GM23338 (cell line): Measurements from ENCODE around the gene NAPB. TPM values are rescaled to one million over a fixed set of nuclear protein-coding genes. Genes with fewer than 3 reads are reported as not detected.

Source experiments
- ATAC-seq: fragments of 200-7000 bp; cut with Tn5 transposase; 3 replicates; pipeline ENCODE4 v1.9.1; 2020
- DNase-seq: peaks from one replicate; pipeline ENCODE4 v3.0.0-alpha.2; 2015; ENCODE audit warnings: low spot score
- H2AFZ ChIP-seq: fragments of 200-600 bp; sonication (generic); 2 replicates; pipeline ENCODE4 v1.8.0; 2016; ENCODE audit warnings: antibody characterized with exemption, mild to moderate bottlenecking, moderate library complexity
- H3F3A ChIP-seq: fragments of 200-600 bp; sonication (generic); replicated peaks from 2 replicates; pipeline ENCODE4 v1.8.0; 2017; ENCODE audit warnings: antibody characterized with exemption, mixed run types, low read depth
- H3K27ac ChIP-seq: fragments of 200-600 bp; sonication (generic); 2 replicates; pipeline ENCODE4 v1.6.1; 2016; ENCODE audit warnings: low read depth
- H3K27me3 ChIP-seq: fragments of 200-600 bp; sonication (generic); 2 replicates; pipeline ENCODE4 v1.8.0; 2016; ENCODE audit warnings: mild to moderate bottlenecking, mixed run types, moderate library complexity; ENCODE audit not compliant: insufficient read depth
- H3K36me3 ChIP-seq: fragments of 200-600 bp; sonication (generic); 2 replicates; pipeline ENCODE4 v1.8.0; 2016; ENCODE audit warnings: mild to moderate bottlenecking; ENCODE audit not compliant: insufficient read depth
- H3K4me1 ChIP-seq: fragments of 200-600 bp; sonication (generic); 2 replicates; pipeline ENCODE4 v1.8.0; 2016; ENCODE audit warnings: mild to moderate bottlenecking, moderate library complexity; ENCODE audit not compliant: insufficient read depth
- H3K4me2 ChIP-seq: fragments of 200-600 bp; sonication (generic); 2 replicates; pipeline ENCODE4 v1.7.1; 2017; ENCODE audit warnings: mixed run types
- H3K4me3 ChIP-seq: fragments of 200-600 bp; sonication (generic); 2 replicates; pipeline ENCODE4 v1.6.1; 2016; ENCODE audit warnings: mixed run types
- H3K79me2 ChIP-seq: fragments of 200-600 bp; sonication (generic); replicated peaks from 2 replicates; pipeline ENCODE4 v1.8.0; 2017; ENCODE audit warnings: mild to moderate bottlenecking; ENCODE audit not compliant: insufficient read depth
- H3K9me2 ChIP-seq: fragments of 200-600 bp; sonication (generic); 2 replicates; pipeline ENCODE4 v1.8.0; 2017; ENCODE audit not compliant: insufficient read depth
- H4K20me1 ChIP-seq: fragments of 200-600 bp; sonication (generic); replicated peaks from 2 replicates; pipeline ENCODE4 v1.8.0; 2017; ENCODE audit warnings: mild to moderate bottlenecking; ENCODE audit not compliant: insufficient read depth
- H3K27ac Mint-ChIP-seq: 2 replicates; pipeline ENCODE4 v1.8.0; 2020; ENCODE audit warnings: inconsistent platforms, mild to moderate bottlenecking, moderate library complexity, mixed read lengths
- H3K27me3 Mint-ChIP-seq: 3 replicates; pipeline ENCODE4 v1.8.0; 2022; ENCODE audit warnings: low read depth, mild to moderate bottlenecking, moderate library complexity, mixed read lengths, inconsistent platforms; ENCODE audit not compliant: insufficient read depth, poor library complexity
- H3K36me3 Mint-ChIP-seq: 3 replicates; pipeline ENCODE4 v1.8.0; 2021; ENCODE audit warnings: low read depth, mild to moderate bottlenecking, inconsistent platforms, moderate library complexity, mixed read lengths
- H3K4me1 Mint-ChIP-seq: 3 replicates; pipeline ENCODE4 v1.8.0; 2020; ENCODE audit warnings: mild to moderate bottlenecking, inconsistent platforms, mixed read lengths
- H3K4me3 Mint-ChIP-seq: 3 replicates; pipeline ENCODE4 v1.8.0; 2021; ENCODE audit warnings: moderate library complexity, mild to moderate bottlenecking, inconsistent platforms, mixed read lengths
- H3K9me3 Mint-ChIP-seq: 3 replicates; pipeline ENCODE4 v1.8.0; 2020; ENCODE audit warnings: moderate library complexity, mild to moderate bottlenecking, inconsistent platforms, mixed read lengths
- JUNB ChIP-seq: IDR thresholded peaks from one replicate; pipeline ENCODE4 v1.6.1; 2016; ENCODE audit warnings: antibody characterized with exemption; ENCODE audit not compliant: unreplicated experiment
- POLR2AphosphoS5 ChIP-seq: IDR thresholded peaks from 2 replicates; pipeline ENCODE4 v1.6.1; 2016; ENCODE audit warnings: antibody characterized with exemption, low read depth
- polyA plus RNA-seq: library from polyadenylated mRNA; unstranded; fragments of >200 nt; fragmentation: Nextera tagmentation; extraction: Ambion mirVana; gene quantifications from 2 replicates; pipeline ENCODE4 v1.2.1, GENCODE V29; 2016
- total RNA-seq: library from RNA; depleted of rRNA; stranded (reverse); fragments of >200 nt; shearing (Covaris generic); gene quantifications from 2 replicates; pipeline ENCODE4 v1.2.3, GENCODE V29; 2014
- TF ChIP-seq, protein P1 (sequence below): IDR thresholded peaks from one replicate; pipeline ENCODE4 v1.6.1; 2018; ENCODE audit warnings: antibody characterized with exemption; ENCODE audit not compliant: unreplicated experiment
- TF ChIP-seq, protein P2 (sequence below): IDR thresholded peaks from 2 replicates; pipeline ENCODE4 v1.6.1; 2016; ENCODE audit warnings: antibody characterized with exemption
- TF ChIP-seq, protein P3 (sequence below), 2 experiments: fragments of 200-600 bp in 1 of 2; sonication (generic) in 1 of 2; conservative IDR thresholded peaks; 2 replicates each; pipeline versions ENCODE4 v1.5.1 to v1.6.1; 2016 to 2017; ENCODE audit warnings: antibody characterized with exemption in 2 of 2, low read depth in 2 of 2, mild to moderate bottlenecking in 2 of 2, moderate library complexity in 1 of 2

Gene NAPB
- total and polyA plus RNA-seq, 2 experiments from 2014 or later = 7.3 to 18.1 TPM

DNA sequence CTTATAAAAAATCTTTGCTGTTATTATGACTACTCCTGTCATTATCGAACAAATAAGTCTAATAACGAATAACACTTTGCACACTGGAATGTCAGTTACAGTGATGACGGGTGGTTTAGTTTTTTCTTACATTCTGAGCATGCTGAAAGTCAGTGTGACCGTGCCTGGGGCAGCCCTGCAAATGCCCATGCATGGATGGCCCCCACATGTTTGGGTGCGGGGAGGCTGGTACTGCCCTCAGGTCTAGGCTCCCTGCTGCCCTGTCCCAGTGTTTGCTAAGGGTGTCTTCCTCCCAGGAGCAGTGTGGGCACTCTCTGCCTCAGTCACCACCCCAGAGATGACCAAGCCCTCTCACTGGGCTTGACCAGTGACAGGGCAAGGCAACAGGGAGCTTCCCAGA, 21.1 kb upstream of the NAPB start (continued):
- TF ChIP-seq, protein P1, sequence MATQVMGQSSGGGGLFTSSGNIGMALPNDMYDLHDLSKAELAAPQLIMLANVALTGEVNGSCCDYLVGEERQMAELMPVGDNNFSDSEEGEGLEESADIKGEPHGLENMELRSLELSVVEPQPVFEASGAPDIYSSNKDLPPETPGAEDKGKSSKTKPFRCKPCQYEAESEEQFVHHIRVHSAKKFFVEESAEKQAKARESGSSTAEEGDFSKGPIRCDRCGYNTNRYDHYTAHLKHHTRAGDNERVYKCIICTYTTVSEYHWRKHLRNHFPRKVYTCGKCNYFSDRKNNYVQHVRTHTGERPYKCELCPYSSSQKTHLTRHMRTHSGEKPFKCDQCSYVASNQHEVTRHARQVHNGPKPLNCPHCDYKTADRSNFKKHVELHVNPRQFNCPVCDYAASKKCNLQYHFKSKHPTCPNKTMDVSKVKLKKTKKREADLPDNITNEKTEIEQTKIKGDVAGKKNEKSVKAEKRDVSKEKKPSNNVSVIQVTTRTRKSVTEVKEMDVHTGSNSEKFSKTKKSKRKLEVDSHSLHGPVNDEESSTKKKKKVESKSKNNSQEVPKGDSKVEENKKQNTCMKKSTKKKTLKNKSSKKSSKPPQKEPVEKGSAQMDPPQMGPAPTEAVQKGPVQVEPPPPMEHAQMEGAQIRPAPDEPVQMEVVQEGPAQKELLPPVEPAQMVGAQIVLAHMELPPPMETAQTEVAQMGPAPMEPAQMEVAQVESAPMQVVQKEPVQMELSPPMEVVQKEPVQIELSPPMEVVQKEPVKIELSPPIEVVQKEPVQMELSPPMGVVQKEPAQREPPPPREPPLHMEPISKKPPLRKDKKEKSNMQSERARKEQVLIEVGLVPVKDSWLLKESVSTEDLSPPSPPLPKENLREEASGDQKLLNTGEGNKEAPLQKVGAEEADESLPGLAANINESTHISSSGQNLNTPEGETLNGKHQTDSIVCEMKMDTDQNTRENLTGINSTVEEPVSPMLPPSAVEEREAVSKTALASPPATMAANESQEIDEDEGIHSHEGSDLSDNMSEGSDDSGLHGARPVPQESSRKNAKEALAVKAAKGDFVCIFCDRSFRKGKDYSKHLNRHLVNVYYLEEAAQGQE = no peak
- TF ChIP-seq POLR2AphosphoS5 (no peak), JUNB (no peak)
- TF ChIP-seq, protein P2, sequence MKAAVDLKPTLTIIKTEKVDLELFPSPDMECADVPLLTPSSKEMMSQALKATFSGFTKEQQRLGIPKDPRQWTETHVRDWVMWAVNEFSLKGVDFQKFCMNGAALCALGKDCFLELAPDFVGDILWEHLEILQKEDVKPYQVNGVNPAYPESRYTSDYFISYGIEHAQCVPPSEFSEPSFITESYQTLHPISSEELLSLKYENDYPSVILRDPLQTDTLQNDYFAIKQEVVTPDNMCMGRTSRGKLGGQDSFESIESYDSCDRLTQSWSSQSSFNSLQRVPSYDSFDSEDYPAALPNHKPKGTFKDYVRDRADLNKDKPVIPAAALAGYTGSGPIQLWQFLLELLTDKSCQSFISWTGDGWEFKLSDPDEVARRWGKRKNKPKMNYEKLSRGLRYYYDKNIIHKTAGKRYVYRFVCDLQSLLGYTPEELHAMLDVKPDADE = no peak
- TF ChIP-seq, protein P3, sequence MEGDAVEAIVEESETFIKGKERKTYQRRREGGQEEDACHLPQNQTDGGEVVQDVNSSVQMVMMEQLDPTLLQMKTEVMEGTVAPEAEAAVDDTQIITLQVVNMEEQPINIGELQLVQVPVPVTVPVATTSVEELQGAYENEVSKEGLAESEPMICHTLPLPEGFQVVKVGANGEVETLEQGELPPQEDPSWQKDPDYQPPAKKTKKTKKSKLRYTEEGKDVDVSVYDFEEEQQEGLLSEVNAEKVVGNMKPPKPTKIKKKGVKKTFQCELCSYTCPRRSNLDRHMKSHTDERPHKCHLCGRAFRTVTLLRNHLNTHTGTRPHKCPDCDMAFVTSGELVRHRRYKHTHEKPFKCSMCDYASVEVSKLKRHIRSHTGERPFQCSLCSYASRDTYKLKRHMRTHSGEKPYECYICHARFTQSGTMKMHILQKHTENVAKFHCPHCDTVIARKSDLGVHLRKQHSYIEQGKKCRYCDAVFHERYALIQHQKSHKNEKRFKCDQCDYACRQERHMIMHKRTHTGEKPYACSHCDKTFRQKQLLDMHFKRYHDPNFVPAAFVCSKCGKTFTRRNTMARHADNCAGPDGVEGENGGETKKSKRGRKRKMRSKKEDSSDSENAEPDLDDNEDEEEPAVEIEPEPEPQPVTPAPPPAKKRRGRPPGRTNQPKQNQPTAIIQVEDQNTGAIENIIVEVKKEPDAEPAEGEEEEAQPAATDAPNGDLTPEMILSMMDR (conservative IDR thresholded peaks at IDR 0.05; ENCODE audit: low read depth in 2 of 2) = no peak

DNA sequence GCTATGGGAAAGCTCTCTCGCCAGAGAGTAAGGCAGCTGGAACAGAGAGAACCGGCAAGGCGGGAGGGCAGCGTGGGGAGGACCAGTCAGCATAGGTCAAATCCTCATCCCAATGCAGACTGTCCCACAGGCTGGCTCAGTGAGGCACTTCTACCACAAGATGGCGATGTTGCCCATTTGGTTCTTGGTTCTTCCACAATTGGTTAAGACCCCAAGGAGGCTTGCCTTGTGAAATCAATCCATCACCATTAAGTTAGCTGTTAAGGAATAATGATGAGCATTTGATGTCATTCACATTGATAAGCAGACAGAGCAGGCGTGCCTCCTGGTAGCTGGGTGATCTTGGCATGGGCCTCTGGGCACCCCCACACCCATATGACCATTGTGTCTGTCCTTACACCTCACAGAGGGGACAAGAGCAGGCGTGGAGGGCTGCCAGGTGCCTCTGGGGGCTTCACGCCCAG, 20.6 kb upstream of the NAPB start:
- no peak overlapping the region for H3K27ac Mint-ChIP-seq

More for the DNA sequence above, 20.6 kb upstream of the NAPB start:
- no peaks in the 10 kb centered on the region for H3F3A ChIP-seq
- no peak overlapping the region for H3K4me2 ChIP-seq
- TF ChIP-seq, protein P3 (conservative IDR thresholded peaks at IDR 0.05; ENCODE audit: low read depth in 2 of 2) = peak; percentile 90 to 98
- TF ChIP-seq, protein P2 = no peak
- no peak overlapping the region for H3K4me3 ChIP-seq
- H3K4me1 ChIP-seq = no peaks in the 10 kb centered on the region
- ATAC-seq (peak; percentile 95), DNase-seq (peak; percentile 95)
- peaks cover 4% of the 10 kb centered on the region; the same call in 1 of the 3 replicates for H3K4me1 Mint-ChIP-seq
- no peaks in the 10 kb centered on the region for H3K9me3 Mint-ChIP-seq
- H2AFZ ChIP-seq = no peak overlapping the region
- H3K79me2 ChIP-seq = no peaks in the 10 kb centered on the region
- H3K9me2 ChIP-seq = no peaks in the 10 kb centered on the region
- H3K27me3 ChIP-seq = no peaks in the 10 kb centered on the region
- peaks cover 7% of the 10 kb centered on the region for H3K27me3 Mint-ChIP-seq
- H3K27ac ChIP-seq = no peak overlapping the region
- no peaks in the 10 kb centered on the region for H3K36me3 Mint-ChIP-seq
- H3K4me3 Mint-ChIP-seq = no peak overlapping the region
- no peaks in the 10 kb centered on the region for H4K20me1 ChIP-seq
- no peaks in the 10 kb centered on the region for H3K36me3 ChIP-seq
